Cerebellar cortex (tissue), 1 donor: ENCODE data around the gene CCDC74A.
"Not testable (repeated sequence)": the region's sequence is repeated elsewhere in the genome, so short reads cannot be mapped to it uniquely, and the experiment has no call there.

Experiments used
- DNase-seq: peaks from one replicate; pipeline ENCODE4 v3.0.0-alpha.2; 2015; ENCODE audit warnings: low spot score

CCDC74A gene

DNA sequence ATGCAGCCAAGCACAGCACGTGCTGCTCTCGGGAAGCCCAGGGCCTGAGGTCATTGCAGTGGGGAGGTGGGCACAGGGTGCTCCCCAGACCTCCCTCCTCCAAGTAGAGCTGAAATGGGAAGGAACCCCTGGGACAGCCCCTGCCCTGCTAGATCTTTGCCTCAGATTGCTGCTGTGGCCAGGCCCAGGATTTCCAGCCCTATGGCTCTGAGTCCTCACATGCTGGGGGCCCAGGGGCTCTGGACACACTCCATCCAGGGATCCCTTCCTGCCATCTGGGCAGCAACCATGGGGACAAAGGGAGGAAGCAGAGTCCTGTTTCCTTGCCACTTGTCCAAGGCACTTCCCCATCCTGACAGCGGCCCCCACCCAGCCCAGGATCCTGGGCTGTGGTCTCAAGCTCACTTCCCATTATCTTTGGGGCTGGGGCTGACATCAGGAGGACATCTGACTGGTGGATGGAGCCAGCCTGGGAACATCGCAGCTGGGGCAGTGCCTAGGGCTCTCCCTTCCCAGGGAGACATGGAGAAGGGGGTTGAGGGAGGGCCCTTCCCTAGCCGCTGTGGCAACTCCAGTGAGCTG lies 2.3 kb downstream of the CCDC74A start:
- DNase-seq, result not testable (repeated sequence)

DNA sequence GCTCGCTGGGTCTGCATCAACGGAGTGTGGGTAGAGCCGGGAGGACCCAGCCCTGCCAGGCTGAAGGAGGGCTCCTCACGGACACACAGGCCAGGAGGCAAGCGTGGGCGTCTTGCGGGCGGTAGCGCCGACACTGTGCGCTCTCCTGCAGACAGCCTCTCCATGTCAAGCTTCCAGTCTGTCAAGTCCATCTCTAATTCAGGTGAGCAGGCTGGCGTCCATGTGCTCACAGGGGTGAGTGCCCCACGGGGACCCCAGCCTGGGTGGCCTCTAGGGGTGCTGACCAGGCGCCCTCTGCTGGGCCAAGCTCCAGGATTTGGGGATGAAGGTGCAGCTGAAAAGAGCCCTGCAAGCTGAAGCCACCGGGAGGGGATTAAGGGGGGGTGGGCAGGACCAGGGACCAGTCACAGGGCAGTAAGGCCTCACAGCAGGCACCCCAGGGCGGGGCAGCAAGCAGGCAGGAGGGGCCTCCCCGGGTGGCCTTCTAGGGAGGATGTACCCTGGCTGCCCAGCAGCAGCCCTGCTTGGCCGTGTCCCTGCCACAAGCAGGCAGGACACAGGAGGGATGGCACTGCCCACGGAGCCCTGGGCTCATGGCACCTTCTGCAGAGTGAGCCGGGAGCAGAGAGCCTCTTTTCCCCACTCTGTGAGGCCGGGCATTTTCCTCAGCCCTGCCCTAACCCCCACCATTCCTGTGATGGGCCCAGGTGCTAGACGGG lies 3.1 kb downstream of the CCDC74A start:
- DNase-seq, result not testable (repeated sequence)

DNA sequence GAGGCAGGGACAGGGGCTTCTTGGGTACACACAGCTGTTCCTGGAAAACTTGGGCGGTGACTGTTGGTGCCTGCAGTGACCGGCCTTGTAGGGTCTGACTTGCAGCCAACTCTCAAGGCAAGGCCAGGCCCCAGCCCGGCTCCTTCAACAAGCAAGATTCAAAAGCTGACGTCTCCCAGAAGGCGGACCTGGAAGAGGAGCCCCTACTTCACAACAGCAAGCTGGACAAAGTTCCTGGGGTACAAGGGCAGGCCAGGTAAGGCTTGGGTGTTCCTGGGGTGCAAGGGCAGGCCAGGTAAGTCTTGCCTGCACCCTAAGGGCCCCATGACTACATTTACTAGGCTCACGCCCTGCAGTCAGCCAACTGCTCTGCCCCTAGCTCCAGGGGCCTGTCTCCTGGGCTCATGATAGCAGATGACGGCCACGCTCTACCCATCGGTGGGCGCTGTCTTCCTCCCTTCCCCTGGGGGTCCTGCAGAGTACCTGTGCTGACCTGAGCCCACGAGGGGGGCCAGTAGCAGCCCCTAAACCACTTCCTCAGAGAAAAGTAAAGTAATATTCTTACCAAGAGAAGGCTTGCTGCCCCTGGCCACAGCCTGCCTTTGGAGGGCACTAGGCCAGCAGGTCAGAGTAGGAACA lies 4.0 kb downstream of the CCDC74A start:
- DNase-seq, result not testable (repeated sequence)

DNA sequence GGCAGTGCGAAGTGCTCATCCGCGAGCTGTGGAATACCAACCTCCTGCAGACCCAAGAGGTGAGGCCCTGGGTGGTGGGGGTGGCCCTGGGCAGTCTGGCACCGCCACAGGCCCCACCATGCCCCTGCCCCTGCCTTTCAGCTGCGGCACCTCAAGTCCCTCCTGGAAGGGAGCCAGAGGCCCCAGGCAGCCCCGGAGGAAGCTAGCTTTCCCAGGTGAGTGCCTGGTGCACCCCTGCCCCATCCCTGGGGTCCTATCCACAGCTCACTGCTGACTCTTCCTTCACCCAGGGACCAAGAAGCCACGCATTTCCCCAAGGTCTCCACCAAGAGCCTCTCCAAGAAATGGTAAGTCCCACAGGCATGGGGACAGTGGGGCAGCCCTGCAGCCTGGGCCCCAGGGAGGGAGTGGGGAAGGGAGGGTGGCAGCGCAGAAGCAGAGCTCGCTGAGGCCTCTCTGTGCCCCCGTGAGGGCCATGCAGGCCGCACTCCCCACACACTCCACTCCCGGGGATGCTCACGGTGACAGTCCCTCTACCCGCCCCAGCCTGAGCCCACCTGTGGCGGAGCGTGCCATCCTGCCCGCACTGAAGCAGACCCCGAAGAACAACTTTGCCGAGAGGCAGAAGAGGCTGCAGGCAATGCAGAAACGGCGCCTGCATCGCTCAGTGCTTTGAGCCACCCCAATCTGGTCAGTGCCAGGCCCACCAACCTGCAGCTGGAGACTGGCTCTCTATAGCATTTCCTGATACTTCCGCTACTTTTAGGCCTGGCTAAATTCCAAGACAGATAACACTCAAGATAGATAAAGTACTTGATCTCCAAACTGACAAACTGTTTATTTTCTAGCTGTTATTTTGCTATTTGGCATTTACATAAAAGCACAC lies 5.3 kb downstream of the CCDC74A start:
- DNase-seq, result not testable (repeated sequence)

DNA sequence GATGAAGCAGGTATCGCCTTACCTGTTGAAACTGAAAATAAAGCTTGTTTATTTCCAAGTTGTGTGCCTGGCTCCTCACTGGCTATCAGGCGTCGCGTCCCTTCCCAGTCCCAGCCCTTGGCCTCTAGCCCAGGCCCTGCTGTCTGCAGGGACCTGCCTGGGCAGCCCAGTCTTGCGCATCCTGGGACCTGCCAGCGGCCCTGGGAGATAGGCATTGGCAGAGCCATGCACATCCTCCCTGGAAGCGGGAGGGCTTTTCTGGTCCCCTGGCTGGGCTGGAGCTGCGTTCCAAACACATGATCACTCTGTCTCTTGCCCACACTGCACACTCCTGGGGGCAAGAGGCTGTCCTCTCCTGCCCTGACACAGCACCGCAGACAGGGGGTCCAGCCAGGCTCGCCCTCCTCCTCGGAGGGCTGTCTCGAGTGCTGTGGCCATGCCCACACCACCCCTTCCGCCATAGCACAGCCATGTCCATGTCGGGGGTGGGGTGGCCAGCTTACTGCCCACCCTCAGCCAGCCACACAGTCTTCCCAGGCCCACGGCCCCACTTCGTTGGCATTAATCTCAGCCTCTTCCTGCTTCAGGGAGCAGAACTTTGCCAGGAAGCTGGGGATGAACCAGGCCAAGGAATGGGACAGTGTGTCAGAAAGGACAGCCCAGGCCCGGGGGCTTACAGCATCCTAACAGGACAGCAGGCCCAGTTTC lies 6.1 kb downstream of the CCDC74A start:
- DNase-seq, result not testable (repeated sequence)

DNA sequence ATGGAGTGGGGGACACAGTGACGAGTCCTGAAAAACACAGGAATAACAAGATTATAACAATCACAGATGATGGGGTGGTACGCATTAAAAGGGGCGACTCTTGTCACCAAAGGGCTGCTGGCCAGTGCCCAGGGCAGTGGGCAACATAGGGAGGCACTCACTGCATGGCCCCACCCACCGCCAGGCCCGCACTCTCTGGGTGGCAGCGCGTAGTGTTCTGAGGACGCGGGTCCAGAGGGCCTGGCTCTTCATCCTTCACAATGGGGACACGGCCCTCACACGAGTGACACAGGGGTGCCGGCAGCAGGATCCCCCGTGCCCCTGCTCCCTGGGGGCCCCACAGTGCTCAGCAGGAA lies 6.6 kb downstream of the CCDC74A start:
- DNase-seq, result not testable (repeated sequence)

DNA sequence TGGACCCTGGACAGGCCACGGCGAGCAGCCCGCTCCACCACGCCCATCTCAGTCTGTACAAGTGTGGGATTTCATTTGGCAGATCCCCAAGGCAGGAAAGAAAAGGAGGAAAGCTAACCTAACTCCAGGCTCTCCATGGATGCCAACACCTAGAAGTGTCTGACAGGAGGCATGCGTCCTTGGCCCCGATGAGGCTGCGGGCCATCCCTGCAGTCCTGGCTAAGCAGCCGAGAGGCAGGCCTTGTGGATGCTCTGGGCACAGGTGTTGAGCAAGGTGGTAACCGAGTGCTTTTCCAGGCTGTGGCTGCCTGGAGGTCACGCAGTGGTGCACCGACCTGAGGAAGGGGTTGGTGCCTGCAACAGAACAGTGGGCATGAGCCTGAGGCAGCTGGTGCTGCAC lies 7.3 kb downstream of the CCDC74A start:
- not testable (repeated sequence) for DNase-seq

DNA sequence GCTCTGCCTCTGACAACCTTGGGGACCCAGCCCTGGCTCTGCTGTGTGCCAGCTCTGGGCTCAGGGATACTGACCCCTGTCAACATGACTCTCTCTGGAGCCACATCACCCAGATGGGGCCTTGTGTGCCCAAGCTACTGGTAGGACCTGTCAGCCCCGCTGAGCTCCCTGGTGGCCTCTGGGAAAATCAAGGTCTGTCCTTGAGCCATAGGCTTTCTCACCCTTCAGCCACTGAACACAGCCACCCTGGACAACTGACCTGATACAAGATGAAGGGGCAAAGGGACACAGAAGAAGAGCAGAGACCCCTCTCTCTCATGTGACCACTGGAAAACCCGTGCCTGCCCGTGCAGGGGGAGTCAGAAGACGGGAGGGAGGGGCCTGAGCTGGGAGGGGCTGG lies 7.8 kb downstream of the CCDC74A start:
- DNase-seq, result no peak

DNA sequence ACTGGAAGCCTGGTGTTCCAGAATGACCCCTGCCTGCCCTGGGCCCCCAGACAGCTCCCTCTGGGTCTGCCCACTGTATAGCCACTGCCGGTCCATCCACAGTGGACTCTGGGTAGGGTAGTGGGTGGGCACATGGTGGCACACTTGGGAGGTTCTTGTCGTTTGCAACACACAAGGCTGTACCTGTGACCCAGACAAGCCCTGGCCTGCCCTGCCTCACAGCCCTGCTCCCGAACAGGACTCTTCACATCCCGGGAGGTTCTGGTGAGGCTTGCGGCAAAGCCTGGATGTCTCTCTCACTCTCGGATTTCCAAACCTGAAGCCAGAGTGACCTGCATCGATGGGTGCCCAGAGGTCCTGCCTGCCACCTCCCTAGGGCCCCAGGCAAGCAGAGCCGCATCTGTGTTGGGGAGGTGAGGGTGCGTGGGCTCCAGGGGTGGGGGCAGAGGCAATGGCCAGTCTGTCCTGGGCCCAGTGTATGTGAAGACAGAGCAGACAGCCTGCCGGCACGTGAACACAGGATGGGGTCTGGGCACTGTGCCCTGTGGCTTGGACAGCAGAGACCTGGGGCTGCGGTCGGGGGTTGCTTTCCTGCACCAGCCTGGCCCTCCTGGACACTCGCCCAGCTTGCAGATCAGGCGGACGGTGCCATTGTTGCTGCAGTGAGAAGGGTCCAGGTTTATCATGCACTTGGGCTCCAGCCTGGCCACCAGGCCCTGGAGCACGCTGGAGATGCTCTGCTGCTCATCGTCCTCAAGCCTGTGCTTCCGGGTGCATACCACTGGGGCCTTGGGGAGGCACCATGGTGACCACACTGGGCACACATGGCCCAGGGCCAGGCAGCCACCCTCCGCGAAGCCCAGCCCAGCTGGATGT lies 8.5 kb downstream of the CCDC74A start:
- DNase-seq, result not testable (repeated sequence)

DNA sequence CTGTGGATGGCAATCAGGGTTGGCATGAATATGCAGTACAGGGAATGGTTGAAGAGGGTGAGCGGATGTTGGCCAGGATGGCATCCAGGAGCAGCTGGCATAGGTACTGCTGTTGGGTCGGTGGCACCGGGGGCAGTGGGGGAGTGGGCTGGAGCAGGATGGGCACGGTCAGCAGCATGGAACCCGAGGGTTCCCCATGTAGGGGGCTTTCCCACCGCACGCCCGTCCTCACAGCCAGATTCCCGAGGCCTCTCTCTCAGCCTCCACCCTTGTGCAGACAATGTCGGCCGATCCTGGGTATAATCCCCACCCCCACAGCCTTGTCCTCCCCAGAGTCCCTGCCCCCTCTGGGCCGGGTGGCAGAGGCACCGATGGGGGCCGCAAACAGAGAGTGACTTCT lies 9.2 kb downstream of the CCDC74A start:
- DNase-seq, result not testable (repeated sequence)

DNA sequence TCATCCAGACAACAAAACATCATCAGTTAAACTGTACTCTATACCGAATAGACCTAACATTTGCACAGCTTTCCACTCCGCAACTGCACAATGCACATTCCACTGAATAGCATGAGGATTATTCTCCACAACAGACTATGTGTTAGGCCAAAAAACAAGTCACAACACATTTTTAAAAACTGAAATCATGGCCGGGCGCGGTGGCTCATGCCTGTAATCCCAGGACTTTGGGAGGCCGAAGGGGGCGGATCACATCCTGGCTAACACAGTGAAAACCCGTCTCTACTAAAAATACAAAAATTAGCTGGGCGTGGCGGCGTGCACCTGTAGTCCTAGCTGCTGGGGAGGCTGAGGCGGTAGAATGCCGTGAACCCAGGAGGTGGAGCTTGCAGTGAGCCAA lies 11.2 kb downstream of the CCDC74A start:
- DNase-seq, result not testable (repeated sequence)

DNA sequence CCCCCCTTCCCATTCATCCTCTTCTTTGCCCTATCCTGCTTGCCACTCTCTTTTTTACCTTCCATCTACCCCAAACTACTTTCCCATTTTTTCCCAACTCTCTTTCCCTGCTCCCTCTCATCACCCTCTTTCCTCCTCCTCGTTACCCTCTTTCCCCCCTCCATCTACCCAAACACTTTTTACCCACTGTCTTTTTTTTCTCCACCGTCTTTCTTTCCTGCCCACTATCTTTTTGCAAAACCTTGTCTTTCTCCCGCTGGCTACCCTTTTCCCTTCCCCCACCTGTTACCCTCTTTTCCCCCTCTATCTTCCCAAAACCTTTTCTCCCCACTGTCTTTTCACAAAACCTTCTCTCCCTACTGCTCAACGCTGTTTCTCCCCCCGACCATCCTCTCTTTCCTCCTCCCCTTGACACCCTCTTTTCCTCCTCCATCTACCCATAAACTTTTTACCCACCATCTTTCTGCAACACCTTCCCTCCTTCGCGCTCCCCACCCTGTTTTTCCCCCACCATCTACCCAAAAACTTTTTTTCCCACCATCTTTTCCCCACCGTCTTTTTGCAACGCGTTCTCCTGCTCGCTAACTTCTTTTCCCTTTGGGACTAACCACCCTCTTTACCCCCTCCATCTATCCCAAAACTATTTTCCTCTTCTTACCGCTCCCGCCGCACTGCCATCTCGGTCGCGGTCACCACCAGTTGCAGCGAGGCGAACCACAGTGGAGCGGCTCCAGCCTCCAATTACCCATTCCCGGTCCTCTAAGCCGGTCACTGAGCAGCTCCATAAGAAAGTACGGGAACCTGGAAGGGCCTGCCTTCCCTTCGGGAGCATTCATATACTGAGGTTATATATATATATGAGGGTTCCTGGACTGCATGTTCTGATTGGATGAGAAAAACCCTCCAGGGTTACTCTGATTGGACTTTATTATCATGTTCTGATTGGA lies 15.0 kb downstream of the CCDC74A start:
- DNase-seq, result no peak

DNA sequence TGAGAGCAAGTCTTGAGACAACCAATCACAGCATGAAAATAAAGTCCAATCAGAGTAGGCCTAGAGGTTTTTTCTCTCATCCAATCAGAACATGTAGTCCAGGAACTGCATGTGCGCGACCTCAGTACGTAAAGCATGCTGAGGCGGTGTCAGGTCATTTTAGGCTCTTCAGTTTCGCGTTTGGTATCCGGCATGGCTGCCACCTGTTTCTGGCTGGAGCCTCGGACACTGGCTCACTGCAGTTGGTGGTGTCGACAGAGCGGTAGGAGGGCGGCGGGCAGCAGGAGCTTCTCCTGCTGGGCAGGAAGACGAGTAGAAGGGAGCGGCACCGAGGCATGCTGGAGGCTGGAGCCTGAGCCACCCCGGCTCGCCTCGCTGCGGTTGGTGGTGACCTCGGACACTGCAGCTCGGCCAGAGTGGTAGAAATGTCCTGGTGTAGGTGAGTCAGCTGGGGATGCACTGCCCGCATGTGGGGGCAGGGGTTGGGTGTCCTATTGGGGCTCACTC lies 15.8 kb downstream of the CCDC74A start:
- DNase-seq, result no peak

DNA sequence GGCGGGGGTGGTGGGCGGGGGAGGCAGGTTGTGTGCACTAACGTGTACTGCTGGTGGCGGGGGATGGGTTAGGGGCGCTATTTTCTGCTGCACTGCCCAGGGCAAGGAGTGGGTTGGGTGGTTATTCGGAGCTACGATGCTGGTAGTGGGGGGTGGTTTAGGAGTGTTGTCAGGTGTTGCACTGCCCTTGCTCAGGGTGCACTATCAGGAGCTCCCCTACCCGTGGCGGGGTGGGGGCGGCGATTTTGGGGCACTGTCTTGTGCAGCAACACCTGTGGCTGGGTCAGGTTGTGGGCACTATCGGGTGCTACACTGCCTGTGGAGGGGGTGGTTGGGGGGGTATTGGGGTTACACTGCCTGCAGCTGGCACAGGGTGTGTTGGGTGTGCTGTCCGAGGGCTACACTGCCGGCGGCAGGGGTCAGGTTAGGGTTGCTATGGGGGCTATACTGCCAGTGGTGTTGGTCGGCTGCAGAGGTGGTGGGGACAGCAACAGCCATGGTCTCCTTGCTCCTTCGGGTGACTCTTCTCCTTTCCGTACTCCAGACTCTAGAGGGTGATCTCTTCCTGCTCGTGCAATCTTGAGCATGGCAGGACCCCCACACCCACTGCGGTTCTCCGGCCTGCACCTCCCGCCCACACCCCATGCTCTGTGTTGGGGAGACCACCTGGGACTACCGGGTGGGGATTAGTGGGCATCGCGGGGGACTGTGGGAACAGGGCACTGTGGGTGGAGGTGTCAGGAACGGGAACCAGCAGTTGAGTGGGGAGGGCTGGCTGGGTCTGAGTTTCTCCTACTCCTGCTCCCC lies 16.5 kb downstream of the CCDC74A start:
- not testable (repeated sequence) for DNase-seq

DNA sequence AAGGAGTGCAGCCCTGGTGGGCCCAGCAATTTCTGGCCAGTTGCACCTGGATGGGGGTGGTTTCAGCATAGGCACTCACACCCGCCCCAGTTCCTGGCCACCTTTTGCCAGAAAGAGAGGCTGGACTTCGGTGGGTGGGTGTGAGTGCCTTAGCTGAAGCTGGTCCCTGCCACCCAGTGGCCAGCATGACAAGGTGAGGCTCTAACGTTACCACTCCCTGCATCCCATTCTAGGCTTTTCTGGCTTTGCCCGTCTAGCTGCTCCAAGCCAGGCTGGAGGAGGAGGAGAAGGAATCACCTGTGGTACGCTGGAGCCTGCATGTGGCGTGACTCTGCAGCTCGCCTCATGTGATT lies 17.1 kb downstream of the CCDC74A start:
- not testable (repeated sequence) for DNase-seq

DNA sequence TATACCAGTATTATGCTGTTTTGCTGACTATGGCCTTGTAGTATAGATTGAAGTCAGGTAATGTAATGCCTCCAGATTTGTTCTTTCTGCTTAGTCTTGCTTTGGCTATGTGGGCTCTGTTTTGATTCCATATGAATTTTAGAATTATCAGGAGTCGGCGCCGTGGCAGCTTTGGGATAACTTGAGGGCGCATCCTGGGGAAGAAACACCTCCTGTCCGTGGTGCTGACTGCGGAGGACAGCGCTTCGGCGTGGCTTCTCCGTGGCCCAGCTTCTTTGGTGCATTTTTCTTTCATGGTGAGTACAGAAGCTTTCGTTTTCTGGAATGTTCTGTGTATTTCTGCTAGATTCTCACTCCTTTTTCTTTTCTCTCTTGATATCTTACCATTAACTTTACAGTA lies 25.2 kb downstream of the CCDC74A start:
- no peak for DNase-seq

DNA sequence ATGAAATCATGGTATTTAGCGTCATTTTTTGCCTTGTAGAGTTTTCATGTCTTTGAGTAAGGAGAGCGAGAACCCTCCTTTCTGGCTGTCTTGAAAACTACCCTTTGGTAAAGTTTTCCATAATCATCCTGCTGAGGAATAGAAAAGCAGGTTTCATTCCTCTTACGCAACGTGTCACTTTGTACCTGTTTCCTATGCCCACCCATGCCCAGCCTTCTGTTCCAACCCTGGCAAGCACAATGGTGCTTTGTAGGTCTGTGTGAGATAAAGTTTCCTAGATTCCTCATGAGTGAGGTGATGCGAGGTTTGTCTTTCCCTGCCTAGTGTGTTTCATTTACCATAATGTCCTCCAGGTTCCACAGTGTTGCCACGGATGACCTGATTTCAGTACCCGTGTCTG lies 29.3 kb downstream of the CCDC74A start:
- DNase-seq, result no peak

DNA sequence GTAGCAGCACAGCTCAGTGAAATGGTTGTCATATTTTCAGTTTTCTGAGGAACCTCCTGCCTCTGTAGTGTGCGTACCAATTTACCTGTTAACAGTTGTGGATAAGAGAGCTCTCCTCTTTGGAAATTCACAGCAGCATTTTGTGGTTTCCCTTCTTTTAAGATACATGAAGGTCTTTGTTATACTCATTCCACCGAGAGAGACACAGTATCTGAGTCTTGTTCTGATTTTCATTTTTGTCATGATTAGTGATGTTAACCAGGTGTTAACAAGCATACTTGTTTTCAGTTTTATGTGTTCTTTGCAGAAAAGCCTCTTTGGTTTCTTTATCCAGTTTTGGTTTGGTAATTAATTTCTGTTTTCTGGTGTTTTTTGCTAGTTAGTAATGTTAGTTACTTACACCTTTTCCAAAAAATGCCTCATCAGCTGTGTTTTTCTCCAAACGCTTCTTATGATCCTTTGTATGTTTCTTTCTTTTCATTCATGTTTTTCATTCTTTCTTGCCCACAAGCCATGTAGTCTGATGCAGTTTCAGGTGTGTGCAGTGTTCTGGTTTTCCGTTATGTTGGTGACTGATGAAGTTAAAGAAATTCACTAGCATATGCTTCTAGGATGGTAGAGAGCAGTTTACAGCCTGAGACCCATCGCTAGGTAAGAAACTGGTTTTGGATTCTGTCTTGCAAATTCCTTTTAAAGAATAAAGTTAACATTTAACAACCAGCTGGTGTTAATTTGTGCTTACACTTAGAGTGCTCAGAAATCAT lies 30.1 kb downstream of the CCDC74A start:
- no peak for DNase-seq
